Right lobe of liver (tissue), 4 donors: Measurements from ENCODE around the gene PLBD1.
A peak's percentile ranks its signal among the peaks of the same experiment; 100 is the strongest.

Source experiments
- CTCF ChIP-seq, 4 donors: fragments of 200-600 bp in 3 of 4; fragments of 450-650 bp in 1 of 4; IDR thresholded peaks; one replicate each; pipeline versions ENCODE4 v1.5.1 to v1.8.0; 2016 to 2022; ENCODE audit warnings: antibody characterized with exemption in 4 of 4, mild to moderate bottlenecking in 2 of 4
- POLR2A ChIP-seq: fragments of 450-650 bp; IDR thresholded peaks from one replicate; pipeline ENCODE4 v1.6.1; 2017; ENCODE audit warnings: antibody characterized with exemption, mild to moderate bottlenecking
- donor health status: DM: no; HTN: no; CAD: no.
- donor health status: DM: no; HTN: no; CAD: no.
- donor health status: DM: no; HTN: yes; CAD: no.

GRCh38 chr12:14454098-14454907 lies 113.4 kb downstream of the PLBD1 start:
- peak; percentile 48 to 66 (median 52) for TF ChIP-seq CTCF (IDR thresholded peaks at IDR 0.05)
- no peak for TF ChIP-seq POLR2A
